ENCODE data around the gene NME9.
A peak's percentile ranks its signal among the peaks of the same experiment; 100 is the strongest.
"Not testable (repeated sequence)": the region's sequence is repeated elsewhere in the genome, so short reads cannot be mapped to it uniquely, and the experiment has no call there.

The NME9 gene

GRCh38 chr3:138329127-138329983 is at the start of gene NME9:
Gene NME9 (minus strand): TSS chr3:138329851. CDS start chr3:138329335, 516 bp downstream.
- peak; percentile 77 to 89 for DNase-seq (ENCODE audit: extremely low read depth in 1 of 2, low read depth in 1 of 2)

- no peak for DNase-seq (ENCODE audit: extremely low read depth in 1 of 2, low read depth in 1 of 2)
Observed at GRCh38 chr3:138378990-138379389, 49.3 kb upstream of the NME9 start.

GRCh38 chr3:138378331-138378730 is 48.7 kb upstream of the NME9 start:
- no peak for DNase-seq (ENCODE audit: extremely low read depth in 1 of 2, low read depth in 1 of 2)

GRCh38 chr3:138377804-138378203 is 48.2 kb upstream of the NME9 start:
- no peak for DNase-seq (ENCODE audit: extremely low read depth in 1 of 2, low read depth in 1 of 2)

- not testable (repeated sequence) for DNase-seq (ENCODE audit: extremely low read depth in 1 of 2, low read depth in 1 of 2)
Observed at GRCh38 chr3:138377212-138377611, 47.6 kb upstream of the NME9 start.

- DNase-seq (ENCODE audit: extremely low read depth in 1 of 2, low read depth in 1 of 2), result no peak
Observed at GRCh38 chr3:138376663-138377062, 47.0 kb upstream of the NME9 start.

GRCh38 chr3:138375447-138375846 is 45.8 kb upstream of the NME9 start:
- DNase-seq (ENCODE audit: extremely low read depth in 1 of 2, low read depth in 1 of 2), result no peak

- DNase-seq (ENCODE audit: extremely low read depth in 1 of 2, low read depth in 1 of 2), result no peak
Observed at GRCh38 chr3:138374573-138375134, 45.0 kb upstream of the NME9 start.

GRCh38 chr3:138373736-138374094 is 44.1 kb upstream of the NME9 start:
- DNase-seq (ENCODE audit: extremely low read depth in 1 of 2, low read depth in 1 of 2), result no peak

- no peak for DNase-seq (ENCODE audit: extremely low read depth in 1 of 2, low read depth in 1 of 2)
Observed at GRCh38 chr3:138373087-138373735, 43.6 kb upstream of the NME9 start.

GRCh38 chr3:138371070-138371965 is 41.7 kb upstream of the NME9 start:
- DNase-seq (ENCODE audit: extremely low read depth in 1 of 2, low read depth in 1 of 2), result no peak

- DNase-seq (ENCODE audit: extremely low read depth in 1 of 2, low read depth in 1 of 2), result no peak
Observed at GRCh38 chr3:138370321-138370720, 40.7 kb upstream of the NME9 start.

GRCh38 chr3:138369151-138369900 is 39.7 kb upstream of the NME9 start:
- DNase-seq (ENCODE audit: extremely low read depth in 1 of 2, low read depth in 1 of 2), result no peak

GRCh38 chr3:138367911-138368310 is 38.3 kb upstream of the NME9 start:
- DNase-seq (ENCODE audit: extremely low read depth in 1 of 2, low read depth in 1 of 2), result no peak

GRCh38 chr3:138367326-138367850 is 37.7 kb upstream of the NME9 start:
- no peak for DNase-seq (ENCODE audit: extremely low read depth in 1 of 2, low read depth in 1 of 2)

- DNase-seq (ENCODE audit: extremely low read depth in 1 of 2, low read depth in 1 of 2), result no peak
Observed at GRCh38 chr3:138366006-138366759, 36.5 kb upstream of the NME9 start.

GRCh38 chr3:138365253-138365555 is 35.6 kb upstream of the NME9 start:
- no peak for DNase-seq (ENCODE audit: extremely low read depth in 1 of 2, low read depth in 1 of 2)

GRCh38 chr3:138364356-138365252 is 35.0 kb upstream of the NME9 start:
- no peak for DNase-seq (ENCODE audit: extremely low read depth in 1 of 2, low read depth in 1 of 2)

Measured in stimulated activated CD8-positive, alpha-beta memory T cell treated with anti-CD3 and anti-CD28 coated beads, Interleukin-7, amount 100 ng/mL, for 48 hours (primary cell).